K562 (cell line): ENCODE measurements around the gene GGNBP2. TPM values are rescaled to one million over a fixed set of nuclear protein-coding genes. Genes with fewer than 3 reads are reported as not detected.

Experiments
- BCL6 ChIP-seq: fragments of 250-450 bp; sonication (Bioruptor Pico); IDR thresholded peaks from 2 replicates; pipeline ENCODE4 v1.4.0; 2020
- GABPA ChIP-seq: fragments of 200-800 bp; sonication (Bioruptor generic); conservative IDR thresholded peaks from 2 replicates; pipeline ENCODE4 v1.6.1; 2016; ENCODE audit warnings: low read depth, missing genetic modification characterization, missing compliant biosample characterization
- HDGF ChIP-seq: fragments of 450-650 bp; IDR thresholded peaks from 2 replicates; pipeline ENCODE4 v1.6.1; 2016
- HINFP ChIP-seq: fragments of 450-650 bp; conservative IDR thresholded peaks from 2 replicates; pipeline ENCODE4 v1.6.1; 2016; ENCODE audit warnings: missing genetic modification characterization, low read depth, mild to moderate bottlenecking, control low read depth, missing compliant biosample characterization
- HOXB6 ChIP-seq: fragments of 250-450 bp; sonication (Bioruptor Pico); IDR thresholded peaks from 2 replicates; pipeline ENCODE4 v1.5.1; 2022; ENCODE audit warnings: mild to moderate bottlenecking, borderline replicate concordance
- ILK ChIP-seq: fragments of 450-650 bp; IDR thresholded peaks from 2 replicates; pipeline ENCODE4 v1.6.1; 2016; ENCODE audit warnings: missing genetic modification characterization, low read depth, mild to moderate bottlenecking, missing compliant biosample characterization, moderate library complexity, borderline replicate concordance
- NCOA4 ChIP-seq: fragments of 450-650 bp; IDR thresholded peaks from 2 replicates; pipeline ENCODE4 v1.6.1; 2018; ENCODE audit warnings: mild to moderate bottlenecking; ENCODE audit not compliant: partially characterized antibody
- NELFE ChIP-seq: IDR thresholded peaks from 2 replicates; pipeline ENCODE4 v1.6.1; 2011; ENCODE audit warnings: mild to moderate bottlenecking; ENCODE audit not compliant: insufficient read depth, insufficient read length
- NEUROD1 ChIP-seq: fragments of 150-350 bp; IDR thresholded peaks from 2 replicates; pipeline ENCODE4 v1.6.1; 2014; ENCODE audit warnings: borderline replicate concordance, low read length, low read depth; ENCODE audit not compliant: partially characterized antibody
- PCBP1 ChIP-seq: fragments of 200-400 bp; formaldehyde crosslinking; IDR thresholded peaks from 2 replicates; pipeline ENCODE4 v1.6.1; 2018; ENCODE audit warnings: mild to moderate bottlenecking, low read depth, low read length; ENCODE audit not compliant: poor library complexity, severe bottlenecking
- PHB ChIP-seq: fragments of 250-450 bp; sonication (Bioruptor Pico); IDR thresholded peaks from 2 replicates; pipeline ENCODE4 v1.5.0; 2021
- RNF2 ChIP-seq: sonication (generic); IDR thresholded peaks from 2 replicates; pipeline ENCODE4 v1.6.1; 2016
- SP1 ChIP-seq: sonication (generic); formaldehyde crosslinking; IDR thresholded peaks from 2 replicates; pipeline ENCODE4 v1.8.1; 2022; ENCODE audit warnings: mild to moderate bottlenecking, missing genetic modification reagents
- ZBTB17 ChIP-seq: fragments of 450-650 bp; formaldehyde crosslinking; IDR thresholded peaks from 2 replicates; pipeline ENCODE4 v1.4.0; 2020; ENCODE audit warnings: mild to moderate bottlenecking
- ZNF263 ChIP-seq: sonication (generic); formaldehyde crosslinking; IDR thresholded peaks from 2 replicates; pipeline ENCODE4 v1.8.0; 2022; ENCODE audit warnings: mild to moderate bottlenecking, missing genetic modification reagents, borderline replicate concordance
- ZNF668 ChIP-seq: fragments of 250-450 bp; sonication (Bioruptor Pico); IDR thresholded peaks from 2 replicates; pipeline ENCODE4 v1.8.0; 2022; ENCODE audit warnings: mild to moderate bottlenecking, inconsistent platforms
- polyA plus RNA-seq, 8 experiments: library from polyadenylated mRNA; depleted of rRNA in 4 of 8; stranded (reverse) in 5 of 8; unstranded in 3 of 8; fragments of >200 nt; fragmentation: Nextera tagmentation in 2 of 8; fragmentation: Illumina TruSeq in 1 of 8; extraction: Ambion mirVana in 2 of 8; extraction: Trizol in 1 of 8; gene quantifications; 2 replicates each; pipeline versions ENCODE4 v1.2.1 to v1.2.3, GENCODE V29; 2011 to 2014; ENCODE audit warnings: inconsistent platforms in 1 of 8, missing spikeins in 1 of 8
- total RNA-seq, 7 experiments: library from RNA; depleted of rRNA in 6 of 7; stranded (reverse); fragments of >200 nt in 6 of 7; fragmentation: Illumina TruSeq in 2 of 7; extraction: Trizol in 2 of 7; gene quantifications; 2 replicates each; pipeline versions ENCODE4 v1.2.1 to v1.2.3, GENCODE V29; 2011 to 2021; ENCODE audit warnings: low replicate concordance in 1 of 7
- TF ChIP-seq, protein P1 (sequence below): fragments of 450-650 bp; IDR thresholded peaks from 2 replicates; pipeline ENCODE4 v1.6.1; 2017; ENCODE audit warnings: antibody characterized with exemption, mild to moderate bottlenecking
- TF ChIP-seq, protein P2 (sequence below): sonication (generic); formaldehyde crosslinking; IDR thresholded peaks from 2 replicates; pipeline ENCODE4 v1.5.0; 2020; ENCODE audit warnings: missing genetic modification reagents
- TF ChIP-seq, protein P3 (sequence below): fragments of 450-650 bp; IDR thresholded peaks from 2 replicates; pipeline ENCODE4 v1.7.0; 2016; ENCODE audit warnings: borderline replicate concordance

The GGNBP2 gene
- total and polyA plus RNA-seq, 9 of the 15 experiments (the other 6 are each of a cell fraction or from before 2014, with no cell fraction given), result 35.7 to 96.6 (median 64.1) TPM

GRCh38 chr17:36545465-36546417 lies 1.0 kb downstream of the GGNBP2 start (continued):
- no peak for TF ChIP-seq HOXB6 (CRISPR knock-in tag)
- TF ChIP-seq HDGF, result 0 out of 2 replicates have a peak, but pooled peaks have one; percentile 51
- TF ChIP-seq ZNF263 (CRISPR knock-in tag), result no peak
- TF ChIP-seq RNF2, result peak; percentile 47; the same call in 1 of the 2 replicates
- TF ChIP-seq NEUROD1, result peak; percentile 68
- no peak for TF ChIP-seq HINFP
- TF ChIP-seq, protein P1, sequence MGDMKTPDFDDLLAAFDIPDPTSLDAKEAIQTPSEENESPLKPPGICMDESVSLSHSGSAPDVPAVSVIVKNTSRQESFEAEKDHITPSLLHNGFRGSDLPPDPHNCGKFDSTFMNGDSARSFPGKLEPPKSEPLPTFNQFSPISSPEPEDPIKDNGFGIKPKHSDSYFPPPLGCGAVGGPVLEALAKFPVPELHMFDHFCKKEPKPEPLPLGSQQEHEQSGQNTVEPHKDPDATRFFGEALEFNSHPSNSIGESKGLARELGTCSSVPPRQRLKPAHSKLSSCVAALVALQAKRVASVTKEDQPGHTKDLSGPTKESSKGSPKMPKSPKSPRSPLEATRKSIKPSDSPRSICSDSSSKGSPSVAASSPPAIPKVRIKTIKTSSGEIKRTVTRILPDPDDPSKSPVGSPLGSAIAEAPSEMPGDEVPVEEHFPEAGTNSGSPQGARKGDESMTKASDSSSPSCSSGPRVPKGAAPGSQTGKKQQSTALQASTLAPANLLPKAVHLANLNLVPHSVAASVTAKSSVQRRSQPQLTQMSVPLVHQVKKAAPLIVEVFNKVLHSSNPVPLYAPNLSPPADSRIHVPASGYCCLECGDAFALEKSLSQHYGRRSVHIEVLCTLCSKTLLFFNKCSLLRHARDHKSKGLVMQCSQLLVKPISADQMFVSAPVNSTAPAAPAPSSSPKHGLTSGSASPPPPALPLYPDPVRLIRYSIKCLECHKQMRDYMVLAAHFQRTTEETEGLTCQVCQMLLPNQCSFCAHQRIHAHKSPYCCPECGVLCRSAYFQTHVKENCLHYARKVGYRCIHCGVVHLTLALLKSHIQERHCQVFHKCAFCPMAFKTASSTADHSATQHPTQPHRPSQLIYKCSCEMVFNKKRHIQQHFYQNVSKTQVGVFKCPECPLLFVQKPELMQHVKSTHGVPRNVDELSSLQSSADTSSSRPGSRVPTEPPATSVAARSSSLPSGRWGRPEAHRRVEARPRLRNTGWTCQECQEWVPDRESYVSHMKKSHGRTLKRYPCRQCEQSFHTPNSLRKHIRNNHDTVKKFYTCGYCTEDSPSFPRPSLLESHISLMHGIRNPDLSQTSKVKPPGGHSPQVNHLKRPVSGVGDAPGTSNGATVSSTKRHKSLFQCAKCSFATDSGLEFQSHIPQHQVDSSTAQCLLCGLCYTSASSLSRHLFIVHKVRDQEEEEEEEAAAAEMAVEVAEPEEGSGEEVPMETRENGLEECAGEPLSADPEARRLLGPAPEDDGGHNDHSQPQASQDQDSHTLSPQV, result no peak
- 0 out of 2 replicates have a peak, but pooled peaks have one; percentile 30 for TF ChIP-seq PHB (CRISPR knock-in tag)
- TF ChIP-seq ILK (tag), result no peak
- TF ChIP-seq ZNF668 (CRISPR knock-in tag), result no peak
- TF ChIP-seq SP1 (CRISPR knock-in tag), result peak; percentile 82
- TF ChIP-seq ZBTB17 (CRISPR knock-in tag), result no peak
- TF ChIP-seq BCL6, result no peak
- TF ChIP-seq GABPA, result peak; percentile 13
- TF ChIP-seq, protein P2, sequence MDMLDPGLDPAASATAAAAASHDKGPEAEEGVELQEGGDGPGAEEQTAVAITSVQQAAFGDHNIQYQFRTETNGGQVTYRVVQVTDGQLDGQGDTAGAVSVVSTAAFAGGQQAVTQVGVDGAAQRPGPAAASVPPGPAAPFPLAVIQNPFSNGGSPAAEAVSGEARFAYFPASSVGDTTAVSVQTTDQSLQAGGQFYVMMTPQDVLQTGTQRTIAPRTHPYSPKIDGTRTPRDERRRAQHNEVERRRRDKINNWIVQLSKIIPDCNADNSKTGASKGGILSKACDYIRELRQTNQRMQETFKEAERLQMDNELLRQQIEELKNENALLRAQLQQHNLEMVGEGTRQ (CRISPR knock-in tag), result no peak
- TF ChIP-seq PCBP1, result peak; percentile 46
- no peak for TF ChIP-seq NCOA4
- TF ChIP-seq, protein P3, sequence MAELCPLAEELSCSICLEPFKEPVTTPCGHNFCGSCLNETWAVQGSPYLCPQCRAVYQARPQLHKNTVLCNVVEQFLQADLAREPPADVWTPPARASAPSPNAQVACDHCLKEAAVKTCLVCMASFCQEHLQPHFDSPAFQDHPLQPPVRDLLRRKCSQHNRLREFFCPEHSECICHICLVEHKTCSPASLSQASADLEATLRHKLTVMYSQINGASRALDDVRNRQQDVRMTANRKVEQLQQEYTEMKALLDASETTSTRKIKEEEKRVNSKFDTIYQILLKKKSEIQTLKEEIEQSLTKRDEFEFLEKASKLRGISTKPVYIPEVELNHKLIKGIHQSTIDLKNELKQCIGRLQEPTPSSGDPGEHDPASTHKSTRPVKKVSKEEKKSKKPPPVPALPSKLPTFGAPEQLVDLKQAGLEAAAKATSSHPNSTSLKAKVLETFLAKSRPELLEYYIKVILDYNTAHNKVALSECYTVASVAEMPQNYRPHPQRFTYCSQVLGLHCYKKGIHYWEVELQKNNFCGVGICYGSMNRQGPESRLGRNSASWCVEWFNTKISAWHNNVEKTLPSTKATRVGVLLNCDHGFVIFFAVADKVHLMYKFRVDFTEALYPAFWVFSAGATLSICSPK, result no peak
- TF ChIP-seq NELFE, result no peak
